ENCODE results near the gene RHOF. TPM values are rescaled to one million over a fixed set of nuclear protein-coding genes. Genes with fewer than 3 reads are reported as not detected.

RHOF gene
- total and polyA plus RNA-seq, 2 of the 13 experiments (the other 11 are each of a cell fraction or from before 2014, with no cell fraction given), result 14.6 to 32.2 TPM

GRCh38 chr12:121749267-121749666 lies 44.2 kb downstream of the RHOF start (continued):
- TF ChIP-seq ZBTB40 (IDR thresholded peaks at IDR 0.05) (no peak), ZBTB40 (CRISPR knock-in tag; IDR thresholded peaks at IDR 0.05) (peak; percentile 35; the same call in 1 of the 2 replicates), ZFP1 (CRISPR knock-in tag; IDR thresholded peaks at IDR 0.05) (no peak), MLXIP (CRISPR knock-in tag; IDR thresholded peaks at IDR 0.05; ENCODE audit: borderline replicate concordance) (no peak), ZNF263 (CRISPR knock-in tag; IDR thresholded peaks at IDR 0.05) (peak; percentile 16; the same call in 1 of the 2 replicates), HINFP (CRISPR knock-in tag; IDR thresholded peaks at IDR 0.05; ENCODE audit: low read depth) (no peak), ZNF256 (CRISPR knock-in tag; conservative IDR thresholded peaks at IDR 0.05) (no peak), KDM6A (CRISPR knock-in tag; IDR thresholded peaks at IDR 0.05; ENCODE audit: low read depth) (0 out of 2 replicates have a peak, but pooled peaks have one; percentile 3), ARHGAP35 (CRISPR knock-in tag; IDR thresholded peaks at IDR 0.05; ENCODE audit: borderline replicate concordance) (no peak), ZNF672 (CRISPR knock-in tag; IDR thresholded peaks at IDR 0.05) (no peak), POGK (CRISPR knock-in tag; conservative IDR thresholded peaks at IDR 0.05) (no peak), ASH2L (IDR thresholded peaks at IDR 0.05; ENCODE audit: insufficient read length, low read depth, low read length) (peak; percentile 1)

Data from HepG2 (cell line).